ENCODE results near the gene CAMK1.

Gene CAMK1

GRCh38 chr3:9770276-9770812 lies 597 bp upstream of the CAMK1 start:
- DNase-seq, result no peak

DNA sequence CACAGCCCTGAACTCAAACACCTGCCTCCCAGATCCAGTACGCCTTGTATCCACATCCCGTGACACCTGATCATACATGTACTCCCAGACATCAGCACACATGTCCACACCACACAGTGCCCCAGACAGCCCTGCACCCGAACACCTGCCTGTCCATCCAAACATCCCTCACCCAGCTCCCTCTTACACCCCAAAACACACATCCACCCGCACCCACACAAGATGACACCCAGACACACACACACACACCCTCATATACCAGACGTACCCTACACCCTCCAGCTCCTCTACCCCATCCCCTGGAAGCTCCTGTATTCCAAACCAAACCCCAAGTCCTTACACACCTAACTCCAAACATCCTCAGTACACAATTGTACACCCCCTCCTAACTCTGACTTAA lies 735 bp downstream of the CAMK1 start:
- DNase-seq, result no peak

DNA sequence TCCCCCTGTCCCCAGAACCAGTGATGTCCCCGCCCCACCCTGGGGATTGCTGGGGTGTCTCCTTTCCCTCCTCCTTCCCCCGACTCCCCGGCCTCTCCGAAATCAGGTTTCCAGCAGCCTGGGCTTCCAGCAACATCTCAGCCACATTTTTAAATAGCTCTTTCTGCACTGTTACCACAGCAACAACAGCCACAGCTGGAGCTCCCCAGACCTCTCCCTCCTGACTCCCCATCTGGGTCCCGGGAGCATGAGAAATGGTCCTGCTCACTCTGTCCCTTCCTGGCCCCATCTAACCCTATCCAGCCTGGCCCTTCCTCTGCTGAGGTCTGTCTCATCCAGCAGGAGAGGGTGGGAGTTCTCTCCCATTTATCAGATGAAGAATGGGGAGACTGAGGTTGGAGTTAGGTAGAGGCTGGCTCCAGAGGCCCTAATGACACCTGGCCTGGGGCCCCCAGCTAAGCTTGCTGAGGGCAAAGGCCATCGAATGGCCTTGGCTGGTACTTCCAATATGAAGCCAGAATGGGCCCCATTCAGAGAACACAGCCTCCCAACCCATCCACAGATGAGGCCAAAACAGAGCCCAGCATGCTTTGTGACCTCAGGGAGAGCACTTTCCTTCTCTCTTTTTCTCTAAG lies 1.5 kb downstream of the CAMK1 start:
- DNase-seq, result no peak

- no peak for DNase-seq
Measured at GRCh38 chr3:9767418-9767817, 2.3 kb downstream of the CAMK1 start.

GRCh38 chr3:9765865-9766264 lies 3.9 kb downstream of the CAMK1 start:
- DNase-seq, result no peak

DNA sequence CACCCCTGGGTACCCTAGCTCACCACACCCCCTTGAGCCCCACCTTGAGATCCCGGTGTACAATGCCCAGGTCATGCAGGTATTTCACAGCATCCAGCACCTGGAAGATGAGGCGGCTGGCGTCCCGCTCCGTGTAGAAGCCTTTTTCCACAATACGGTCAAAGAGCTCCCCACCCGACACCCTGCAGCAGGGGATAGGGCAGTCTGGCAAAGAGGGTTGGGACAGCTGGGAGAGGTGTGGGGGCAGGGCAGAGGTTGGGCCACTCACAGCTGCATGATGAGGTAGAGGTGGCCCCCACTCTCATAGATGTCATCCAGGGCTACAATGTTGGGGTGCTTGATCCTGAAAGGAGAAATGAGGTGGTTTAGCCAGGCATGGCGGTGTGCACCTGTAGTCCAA lies 6.9 kb downstream of the CAMK1 start:
- DNase-seq, result no peak

DNA sequence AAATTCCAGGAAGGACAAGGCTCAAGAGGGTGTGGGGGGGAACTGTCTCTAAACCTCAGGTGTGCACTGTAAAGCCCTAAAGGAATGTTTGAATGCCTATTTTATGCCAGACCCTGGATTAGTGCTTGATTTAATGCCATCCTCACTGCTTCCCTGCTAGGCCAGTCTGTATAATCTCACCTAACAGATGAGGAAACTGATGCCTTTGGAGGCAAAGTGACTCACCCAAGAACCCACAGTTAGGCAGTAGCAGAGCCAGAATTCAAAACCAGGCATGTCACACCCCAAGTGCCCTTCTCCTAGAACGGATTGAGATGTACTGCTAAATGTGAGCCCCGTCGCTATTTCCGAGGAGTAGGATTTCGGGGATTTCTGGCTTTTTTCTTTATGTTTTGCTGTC lies 7.8 kb downstream of the CAMK1 start:
- no peak for DNase-seq

DNA sequence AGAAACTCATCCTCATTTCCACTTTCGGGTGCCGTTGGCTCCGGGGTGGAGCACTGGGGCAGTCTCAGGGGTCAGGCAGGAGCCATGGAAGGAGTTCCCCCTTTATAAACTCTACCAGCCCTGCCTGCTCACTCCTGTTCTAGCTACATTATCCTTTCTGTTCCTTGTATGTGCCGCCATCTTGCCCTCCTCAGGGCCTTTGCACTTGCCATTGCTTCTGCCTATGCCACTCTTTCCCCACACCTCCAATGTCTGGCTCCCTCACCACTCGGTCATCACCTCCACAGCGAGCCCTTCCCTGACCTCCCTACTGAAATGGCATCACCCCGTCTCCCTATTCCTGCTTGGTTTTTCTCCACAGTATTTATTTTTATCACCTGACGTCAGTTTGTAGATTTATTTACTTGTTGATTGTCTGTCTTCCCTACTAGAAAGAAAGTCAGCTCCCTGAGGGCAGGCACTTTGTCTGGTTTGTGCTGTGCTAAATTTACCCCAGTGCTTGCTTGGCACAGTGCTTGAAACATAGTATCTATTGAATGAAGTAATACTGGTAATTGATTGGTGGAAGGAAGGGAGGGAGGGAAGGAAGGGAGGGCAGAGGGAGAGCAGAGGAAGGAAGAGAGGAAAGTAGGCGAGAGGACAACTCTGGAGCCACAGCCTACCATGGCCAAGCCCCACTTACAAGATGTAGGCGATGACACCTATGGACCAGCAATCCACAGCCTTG lies 8.8 kb downstream of the CAMK1 start:
- DNase-seq, result no peak

DNA sequence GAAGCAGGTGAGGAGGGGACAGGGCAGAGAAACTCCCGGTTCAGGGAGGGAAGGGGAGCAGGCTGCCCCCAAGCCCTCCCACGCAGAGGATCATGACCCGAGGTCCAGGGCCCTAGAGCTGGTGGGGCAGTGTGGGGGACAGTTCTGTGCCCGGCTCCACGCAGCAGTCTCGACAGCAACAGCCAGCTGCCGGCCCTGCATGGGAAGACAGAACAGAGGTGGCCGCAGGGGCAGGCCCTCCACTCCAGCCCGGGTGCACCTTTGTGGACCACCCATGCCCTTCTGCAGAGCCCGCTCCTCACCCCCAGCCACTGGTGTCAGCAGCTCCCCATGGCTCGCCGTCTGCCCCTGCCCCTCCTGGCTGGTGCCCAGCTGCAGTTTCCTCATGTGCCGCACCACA lies 12.3 kb downstream of the CAMK1 start:
- no peak for DNase-seq

GRCh38 chr3:9754678-9755077 lies 15.1 kb downstream of the CAMK1 start:
- DNase-seq, result no peak

DNA sequence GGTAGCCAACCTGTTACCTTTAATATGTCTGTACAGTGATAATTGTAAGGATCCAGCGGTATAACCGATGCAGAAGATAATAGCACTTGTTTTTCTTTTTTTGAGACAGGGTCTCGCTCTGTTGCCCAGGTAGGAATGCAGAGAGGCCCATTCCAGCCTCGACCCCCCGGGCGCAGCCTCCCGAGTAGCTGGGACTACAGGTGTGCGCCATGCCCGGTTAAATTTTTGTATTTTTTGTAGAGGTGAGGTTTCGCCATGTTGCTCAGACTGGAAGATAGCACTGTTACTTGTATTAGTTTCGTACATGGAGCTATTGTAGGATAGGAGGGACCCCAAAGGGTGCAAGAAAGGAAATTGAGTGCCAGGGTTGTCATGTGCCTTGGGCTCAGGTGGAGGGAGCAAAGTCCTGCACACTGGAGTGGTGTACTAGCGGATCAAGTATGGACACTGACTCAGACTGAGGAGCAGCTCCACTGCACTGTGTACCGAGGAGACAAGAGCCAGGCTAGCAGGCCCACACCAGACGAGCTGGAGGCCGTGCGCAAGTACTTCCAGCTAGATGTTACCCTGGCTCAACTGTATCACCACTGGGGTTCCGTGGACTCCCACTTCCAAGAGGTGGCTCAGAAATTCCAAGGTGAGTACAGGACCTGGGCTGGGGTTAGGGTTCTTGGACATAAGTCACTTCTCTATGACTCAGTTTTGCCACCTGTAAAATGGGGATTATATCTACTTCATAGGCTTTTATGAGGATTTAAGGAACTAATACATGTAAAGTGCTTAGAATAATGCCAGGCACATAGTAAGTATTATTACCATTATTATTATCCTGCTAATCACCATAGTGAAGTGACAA lies 19.0 kb downstream of the CAMK1 start:
- DNase-seq, result no peak

- DNase-seq, result peak; percentile 87
Measured at GRCh38 chr3:9749645-9750555, 19.8 kb downstream of the CAMK1 start, which contains the start of gene OGG1. Gene OGG1, plus strand, starts transcription at chr3:9749952. Its CDS starts 335 bp downstream, at chr3:9750287.

DNA sequence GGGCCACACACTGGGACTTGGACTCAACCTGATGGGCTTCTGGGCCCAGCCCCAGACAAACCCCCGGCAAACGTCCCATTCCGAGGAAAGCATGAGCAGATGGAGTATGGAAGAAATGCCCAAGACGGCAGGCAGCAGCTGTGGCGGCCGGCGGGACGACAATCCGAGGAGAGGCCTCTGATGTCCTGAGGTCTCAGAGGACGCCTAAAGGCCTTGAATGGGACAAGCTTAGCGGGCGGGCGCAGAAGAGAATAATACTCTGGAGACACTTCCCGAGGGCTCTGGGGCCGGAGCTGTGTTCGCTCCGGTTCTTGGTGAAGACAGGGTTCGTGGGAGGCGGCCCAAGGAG lies 20.5 kb downstream of the CAMK1 start:
- DNase-seq, result no peak

- DNase-seq, result no peak
Measured at GRCh38 chr3:9748031-9748430, 21.7 kb downstream of the CAMK1 start.

DNA sequence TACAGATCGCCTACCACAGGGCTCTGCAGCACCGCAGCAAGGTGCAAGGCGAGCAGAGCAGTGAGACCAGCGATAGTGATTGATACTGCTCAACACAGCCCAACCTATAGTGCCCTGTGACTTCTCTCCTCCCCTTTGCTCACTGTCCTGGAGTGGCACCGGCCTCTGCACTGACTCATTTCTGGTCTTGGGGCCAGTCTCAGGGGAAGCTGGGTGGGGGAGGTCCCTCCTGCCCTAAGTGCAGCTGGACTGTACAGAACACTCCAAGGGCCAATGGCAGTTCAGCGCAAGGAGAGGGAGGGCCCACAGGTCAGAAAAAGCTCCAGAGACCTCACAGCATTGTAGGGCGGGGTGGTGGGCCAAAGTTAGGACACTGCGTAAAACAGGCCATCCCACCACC lies 22.5 kb downstream of the CAMK1 start:
- no peak for DNase-seq

- DNase-seq, result no peak
Measured at GRCh38 chr3:9746330-9746729, 23.4 kb downstream of the CAMK1 start.

DNA sequence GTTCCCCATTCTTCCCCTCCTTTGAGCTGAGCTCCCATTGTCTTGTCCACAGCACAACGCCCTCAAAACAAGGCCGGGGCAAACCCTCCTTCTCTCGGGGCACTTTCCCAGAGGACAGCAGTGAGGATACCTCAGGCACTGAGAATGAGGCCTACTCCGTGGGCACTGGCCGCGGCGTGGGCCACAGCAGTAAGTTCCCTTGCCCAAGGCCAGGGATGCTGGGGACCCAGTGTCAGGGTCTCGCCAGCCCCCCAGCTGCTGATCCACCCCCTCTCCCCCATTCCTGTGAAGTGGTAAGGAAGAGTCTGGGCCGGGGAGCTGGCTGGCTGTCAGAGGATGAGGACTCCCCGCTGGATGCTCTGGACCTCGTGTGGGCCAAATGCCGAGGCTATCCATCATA lies 24.2 kb downstream of the CAMK1 start:
- DNase-seq, result no peak

DNA sequence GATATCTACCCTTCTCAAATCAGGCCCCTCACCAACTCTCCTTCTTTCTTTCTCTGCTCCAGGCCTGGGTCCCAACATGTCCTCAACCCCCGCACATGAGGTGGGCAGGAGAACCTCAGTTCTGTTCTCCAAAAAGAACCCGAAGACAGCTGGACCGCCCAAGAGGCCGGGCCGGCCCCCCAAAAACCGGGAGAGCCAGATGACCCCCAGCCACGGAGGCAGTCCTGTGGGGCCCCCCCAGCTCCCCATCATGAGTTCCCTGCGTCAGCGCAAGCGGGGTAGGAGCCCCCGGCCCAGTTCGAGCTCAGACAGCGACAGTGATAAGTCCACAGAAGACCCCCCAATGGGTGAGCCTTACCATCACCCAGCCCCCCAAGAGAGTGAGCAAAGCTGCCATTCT lies 25.6 kb downstream of the CAMK1 start:
- DNase-seq, result no peak

DNA sequence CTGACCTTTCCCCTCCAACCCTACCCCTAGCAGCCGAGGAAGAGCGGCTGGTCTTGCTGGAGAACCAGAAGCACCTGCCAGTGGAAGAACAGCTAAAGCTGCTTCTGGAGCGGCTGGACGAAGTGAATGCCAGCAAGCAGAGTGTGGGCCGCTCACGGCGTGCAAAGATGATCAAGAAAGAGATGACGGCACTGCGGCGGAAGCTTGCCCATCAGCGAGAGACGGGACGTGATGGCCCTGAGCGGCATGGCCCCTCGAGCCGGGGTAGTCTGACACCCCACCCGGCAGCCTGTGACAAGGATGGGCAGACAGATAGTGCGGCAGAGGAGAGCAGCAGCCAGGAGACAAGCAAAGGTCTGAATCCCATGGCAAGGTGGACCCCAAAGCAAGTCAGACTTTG lies 26.2 kb downstream of the CAMK1 start:
- DNase-seq, result no peak

- no peak for DNase-seq
Measured at GRCh38 chr3:9742560-9742959, 27.2 kb downstream of the CAMK1 start.

- no peak for DNase-seq
Measured at GRCh38 chr3:9739181-9739580, 30.6 kb downstream of the CAMK1 start.

- no peak for DNase-seq
Measured at GRCh38 chr3:9736831-9737230, 32.9 kb downstream of the CAMK1 start.

DNA sequence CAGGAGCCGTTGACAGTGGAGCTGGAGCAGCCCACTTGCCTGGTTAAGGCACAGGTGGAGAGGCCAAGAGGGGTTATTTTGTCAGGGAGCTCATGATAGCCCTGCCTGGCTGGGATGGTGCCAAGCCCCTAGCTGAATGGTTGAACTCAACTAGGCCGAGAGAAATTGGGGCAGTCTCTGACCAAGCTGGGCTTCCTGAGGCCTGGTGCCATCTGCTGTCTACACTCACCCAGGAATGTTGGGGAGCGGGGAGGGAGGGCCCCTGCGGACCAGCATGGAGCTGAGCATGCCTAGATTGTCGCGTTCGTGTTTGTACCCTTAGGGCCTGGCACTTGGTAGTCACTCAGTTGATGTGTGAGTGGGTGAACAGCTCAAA lies 37.0 kb downstream of the CAMK1 start:
- DNase-seq, result no peak

All from activated CD4-positive, alpha-beta T cell treated with anti-CD3 and anti-CD28 coated beads for 1 hour (primary cell).